Endothelial cell of umbilical vein (primary cell): Measurements from ENCODE around the gene SLC29A3. TPM values are rescaled to one million over a fixed set of nuclear protein-coding genes. Genes with fewer than 3 reads are reported as not detected.

ENCODE experiments used
- BruUV-seq: library from RNA; stranded (reverse); fragments of 400-500 nt; replicated peaks from 2 replicates; lab custom pipeline; 2021; lab: Mats Ljungman, UMichigan
- CTCF ChIA-PET: fragments of 300-600, 350-600 bp; sonication (Branson Sonifier 250); formaldehyde crosslinking; loops from one replicate; lab custom pipeline; 2021; ENCODE audit warnings: antibody characterized with exemption, inconsistent platforms; lab: Charles Lee
- POLR2A ChIA-PET: fragments of 300-600, 350-600 bp; sonication (Branson Sonifier 250); formaldehyde crosslinking; loops from one replicate; lab custom pipeline; 2021; ENCODE audit warnings: antibody characterized with exemption, inconsistent platforms; lab: Charles Lee
- DNase-seq: peaks from one replicate; pipeline ENCODE4 v3.0.0-alpha.2; 2011; ENCODE audit warnings: low read depth, low spot score
- FAIRE-seq: peaks from 2 replicates; lab custom pipeline; 2011; peaks lifted over from hg19 to GRCh38; lab: Jason Lieb, UNC
- H2AFZ ChIP-seq: 2 replicates; pipeline ENCODE4 v1.6.0; 2012; ENCODE audit warnings: low read depth, low read length, control low read depth, inconsistent platforms
- H3K27ac ChIP-seq: 2 replicates; pipeline ENCODE4 v1.5.1; 2011; ENCODE audit warnings: low read depth, mild to moderate bottlenecking, control low read depth, low read length, moderate library complexity; ENCODE audit not compliant: insufficient read depth
- H3K27me3 ChIP-seq, 2 experiments: 2 replicates each; pipeline versions ENCODE4 v1.6.0 to v1.6.1; 2011; ENCODE audit warnings: low read length in 2 of 2, mixed read lengths in 1 of 2; ENCODE audit not compliant: control insufficient read depth in 2 of 2, insufficient read depth in 2 of 2
- H3K36me3 ChIP-seq, 2 experiments: 2 replicates in 1 of 2; 3 replicates in 1 of 2; pipeline ENCODE4 v1.5.1; 2011; ENCODE audit warnings: low read length in 2 of 2, mild to moderate bottlenecking in 1 of 2, moderate library complexity in 1 of 2; ENCODE audit not compliant: control insufficient read depth in 2 of 2, insufficient read depth in 2 of 2; ENCODE audit errors: extremely low read depth in 1 of 2
- H3K4me1 ChIP-seq: 3 replicates; pipeline ENCODE4 v1.5.1; 2011; ENCODE audit warnings: mild to moderate bottlenecking, low read length; ENCODE audit not compliant: control insufficient read depth, insufficient read depth; ENCODE audit errors: extremely low read depth
- H3K4me2 ChIP-seq: 2 replicates; pipeline ENCODE4 v1.6.1; 2011; ENCODE audit warnings: low read length, control low read depth, mixed read lengths; ENCODE audit not compliant: insufficient read depth
- H3K4me3 ChIP-seq, 3 experiments: fragments of 200-600 bp in 1 of 3; sonication (generic), shearing (Covaris generic) in 1 of 3; replicated peaks in 1 of 3; 2 replicates each; pipeline ENCODE4 v1.5.1; 2011 to 2016; ENCODE audit warnings: control low read depth in 3 of 3, low read length in 3 of 3, mild to moderate bottlenecking in 2 of 3, inconsistent platforms in 1 of 3, low read depth in 1 of 3, moderate library complexity in 1 of 3; ENCODE audit not compliant: insufficient read depth in 1 of 3
- H3K79me2 ChIP-seq: 2 replicates; pipeline ENCODE4 v1.6.0; 2012; ENCODE audit warnings: low read length, inconsistent platforms; ENCODE audit not compliant: control insufficient read depth, insufficient read depth
- H3K9ac ChIP-seq: replicated peaks from 2 replicates; pipeline ENCODE3; 2011; ENCODE audit warnings: low read length, control low read depth; ENCODE audit not compliant: insufficient read depth; ENCODE audit errors: extremely low read depth
- H3K9me1 ChIP-seq: replicated peaks from 3 replicates; pipeline ENCODE4 v1.6.0; 2011; ENCODE audit warnings: mild to moderate bottlenecking, low read length; ENCODE audit not compliant: control insufficient read depth, insufficient read depth; ENCODE audit errors: extremely low read depth
- H3K9me3 ChIP-seq: replicated peaks from 2 replicates; pipeline ENCODE4 v1.5.1; 2012; ENCODE audit warnings: low read length, inconsistent platforms; ENCODE audit not compliant: control insufficient read depth, insufficient read depth
- H4K20me1 ChIP-seq: replicated peaks from 2 replicates; pipeline ENCODE3; 2011; ENCODE audit warnings: mild to moderate bottlenecking, low read length; ENCODE audit not compliant: control insufficient read depth, insufficient read depth; ENCODE audit errors: extremely low read depth
- CTCF ChIP-seq, 2 donors: IDR thresholded peaks; 1 replicate in 1 of 2; 2 replicates in 1 of 2; pipeline ENCODE4 v1.5.1; 2011; ENCODE audit warnings: low read length in 2 of 2, mild to moderate bottlenecking in 2 of 2, moderate library complexity in 2 of 2, control low read depth in 1 of 2, inconsistent platforms in 1 of 2, low read depth in 1 of 2; ENCODE audit not compliant: insufficient read depth in 1 of 2; ENCODE audit errors: extremely low read depth in 1 of 2
- EZH2 ChIP-seq: IDR thresholded peaks from 2 replicates; pipeline ENCODE4 v1.6.1; 2012; ENCODE audit warnings: borderline replicate concordance, low read depth, mild to moderate bottlenecking, moderate library complexity, low read length, inconsistent platforms; ENCODE audit not compliant: severe bottlenecking
- FOS ChIP-seq: IDR thresholded peaks from 2 replicates; pipeline ENCODE4 v1.6.1; 2011; ENCODE audit warnings: mild to moderate bottlenecking, low read length, moderate library complexity, borderline replicate concordance; ENCODE audit not compliant: insufficient read depth
- GATA2 ChIP-seq: IDR thresholded peaks from 2 replicates; pipeline ENCODE4 v1.7.0; 2011; ENCODE audit warnings: low read depth, mild to moderate bottlenecking, moderate library complexity, mixed read lengths, low read length; ENCODE audit not compliant: insufficient read length, insufficient read depth
- JUN ChIP-seq: IDR thresholded peaks from 2 replicates; pipeline ENCODE4 v1.6.1; 2011; ENCODE audit warnings: borderline replicate concordance, low read depth; ENCODE audit not compliant: insufficient read length, insufficient read depth
- MAX ChIP-seq: IDR thresholded peaks from 2 replicates; pipeline ENCODE4 v1.6.1; 2011; ENCODE audit not compliant: insufficient read depth, insufficient read length
- MYC ChIP-seq: IDR thresholded peaks from one replicate; pipeline ENCODE4 v1.6.1; 2011; ENCODE audit warnings: mild to moderate bottlenecking, low read depth, low read length
- POLR2A ChIP-seq: IDR thresholded peaks from 2 replicates; pipeline ENCODE4 v1.6.1; 2012; ENCODE audit warnings: low read depth, mild to moderate bottlenecking, control low read depth, low read length
- POLR2AphosphoS5 ChIP-seq: IDR thresholded peaks from 2 replicates; pipeline ENCODE4 v1.6.1; 2012; ENCODE audit warnings: low read depth, mild to moderate bottlenecking, control low read depth, low read length, moderate library complexity; ENCODE audit not compliant: insufficient read depth
- dilution Hi-C: fragments of 300-500 bp; cut with MboI; formaldehyde crosslinking; loops from one replicate; pipeline ENCODE4 v1.15.0; 2019; ENCODE audit warnings: low sequenced_read_pairs; ENCODE audit not compliant: extremely low pct_ligation_motif_present
- intact Hi-C: fragments of 100-400 bp; cut with micrococcal nuclease; formaldehyde crosslinking; loops from one replicate; pipeline ENCODE4 v1.10.0; 2022
- polyA plus RNA-seq, 4 experiments: library from polyadenylated mRNA; depleted of rRNA in 3 of 4; stranded (reverse) in 3 of 4; unstranded in 1 of 4; fragments of >200 nt; gene quantifications; 2 replicates each; pipeline versions ENCODE4 v1.2.1 to v1.2.3, GENCODE V29; 2011 to 2012; ENCODE audit warnings: missing spikeins in 1 of 4
- total RNA-seq: library from RNA; stranded (reverse); gene quantifications from 2 replicates; pipeline ENCODE4 v1.2.3, GENCODE V29; 2021

The SLC29A3 gene
- total and polyA plus RNA-seq, 2 donors (not counting 3 experiments of a cell fraction or from before 2014, with no cell fraction given): 5.0 to 9.1 TPM

GRCh38 chr10:71277914-71278665 is 41.0 kb upstream of the SLC29A3 start:
- FAIRE-seq (no peak), DNase-seq (no peak)
- no peaks in the 10 kb centered on the region for H4K20me1 ChIP-seq
- H3K27ac ChIP-seq: no peak overlapping the region
- no peaks in the 10 kb centered on the region for H3K4me1 ChIP-seq
- TF ChIP-seq POLR2AphosphoS5: no peak
- TF ChIP-seq GATA2: no peak
- TF ChIP-seq JUN: no peak
- no peak for TF ChIP-seq MAX
- no peak for TF ChIP-seq MYC
- TF ChIP-seq EZH2: no peak
- no peak for TF ChIP-seq CTCF (IDR thresholded peaks at IDR 0.05; ENCODE audit: extremely low read depth in 1 of 2, insufficient read depth in 1 of 2, low read depth in 1 of 2, low read length in 2 of 2)
- no peak for TF ChIP-seq POLR2A
- TF ChIP-seq FOS: no peak
- H3K79me2 ChIP-seq: no peaks in the 10 kb centered on the region
- H2AFZ ChIP-seq: no peak overlapping the region
- H3K9ac ChIP-seq: no peak overlapping the region
- dilution Hi-C loops: no loop called here
- BruUV-seq: no TSS peak
- H3K9me3 ChIP-seq: no peaks in the 10 kb centered on the region
- H3K9me1 ChIP-seq: no peaks in the 10 kb centered on the region
- intact Hi-C loops: no loop called here
- ChIA-PET CTCF (interaction anchor here (1.4 to 1.9 kb wide), 2 partner anchors 8 to 15 kb away, joined by 3 to 11 read pairs; no protein-coding TSS in a partner anchor), POLR2A (no interaction called here)
- H3K4me3 ChIP-seq: no peak overlapping the region
- H3K4me2 ChIP-seq: no peak overlapping the region
- H3K27me3 ChIP-seq: no peaks in the 10 kb centered on the region
- H3K36me3 ChIP-seq: no peaks in the 10 kb centered on the region
